IMR-90 (cell line): ENCODE results near the gene TBC1D10A. TPM values are rescaled to one million over a fixed set of nuclear protein-coding genes. Genes with fewer than 3 reads are reported as not detected.

Experiments
- ATAC-seq: fragments of 200-7000 bp; cut with Tn5 transposase; 2 replicates; pipeline ENCODE4 v1.9.1; 2020; ENCODE audit warnings: low read depth, mild to moderate bottlenecking, moderate library complexity
- BruUV-seq: library from RNA; stranded (reverse); fragments of 400-500 nt; replicated peaks from 2 replicates; lab custom pipeline; 2021; lab: Mats Ljungman, UMichigan
- CTCF ChIA-PET: fragments of 300-600 bp; formaldehyde crosslinking; extraction: SDS; loops from one replicate; lab custom pipeline; 2021; ENCODE audit warnings: antibody characterized with exemption; lab: Yijun Ruan, JAX
- POLR2A ChIA-PET: fragments of 300-600 bp; sonication (Branson Sonifier 250); formaldehyde crosslinking; loops from one replicate; lab custom pipeline; 2022; ENCODE audit warnings: antibody characterized with exemption; ENCODE audit not compliant: unreplicated experiment; lab: Charles Lee
- DNase-seq: peaks from one replicate; pipeline ENCODE4 v3.0.0; 2013
- H2AFZ ChIP-seq: replicated peaks from 2 replicates; pipeline ENCODE3; 2013; ENCODE audit warnings: low read length, mild to moderate bottlenecking; ENCODE audit not compliant: poor library complexity
- H2AK5ac ChIP-seq: 2 replicates; pipeline ENCODE4 v1.6.1; 2013; ENCODE audit warnings: low read depth, low read length, inconsistent platforms
- H2AK9ac ChIP-seq: replicated peaks from 2 replicates; pipeline ENCODE3; 2013; ENCODE audit warnings: mild to moderate bottlenecking, low read depth, low read length, moderate library complexity; ENCODE audit not compliant: poor library complexity
- H2BK120ac ChIP-seq: 2 replicates; pipeline ENCODE4 v1.6.1; 2013; ENCODE audit warnings: low read depth, low read length, inconsistent platforms
- H2BK15ac ChIP-seq: 3 replicates; pipeline ENCODE4 v1.6.1; 2013; ENCODE audit warnings: low read depth, low read length, inconsistent platforms
- H2BK20ac ChIP-seq: 2 replicates; pipeline ENCODE4 v1.6.1; 2013; ENCODE audit warnings: low read depth, mild to moderate bottlenecking, inconsistent platforms, low read length, moderate library complexity
- H2BK5ac ChIP-seq: 2 replicates; pipeline ENCODE4 v1.6.1; 2013; ENCODE audit warnings: mild to moderate bottlenecking, low read depth, low read length, inconsistent platforms; ENCODE audit not compliant: poor library complexity, severe bottlenecking
- H3K14ac ChIP-seq: replicated peaks from 2 replicates; pipeline ENCODE4 v1.6.1; 2013; ENCODE audit warnings: low read depth, low read length, inconsistent platforms
- H3K18ac ChIP-seq: 2 replicates; pipeline ENCODE4 v1.6.1; 2013; ENCODE audit warnings: low read depth, low read length, control low read depth
- H3K23ac ChIP-seq: 2 replicates; pipeline ENCODE4 v1.6.1; 2013; ENCODE audit warnings: low read depth, low read length, inconsistent platforms
- H3K27ac ChIP-seq: 2 replicates; pipeline ENCODE4 v1.5.1; 2013; ENCODE audit warnings: mild to moderate bottlenecking, control low read depth, low read length; ENCODE audit not compliant: insufficient read depth
- H3K27me3 ChIP-seq: 2 replicates; pipeline ENCODE4 v1.6.1; 2013; ENCODE audit warnings: low read length; ENCODE audit not compliant: control insufficient read depth, insufficient read depth
- H3K36me3 ChIP-seq: 2 replicates; pipeline ENCODE4 v1.6.1; 2013; ENCODE audit warnings: low read length, mixed read lengths; ENCODE audit not compliant: control insufficient read depth, insufficient read depth
- H3K4ac ChIP-seq: 2 replicates; pipeline ENCODE4 v1.6.1; 2013; ENCODE audit warnings: low read depth, low read length, inconsistent platforms
- H3K4me1 ChIP-seq: 2 replicates; pipeline ENCODE4 v1.6.1; 2013; ENCODE audit warnings: low read length, mixed read lengths; ENCODE audit not compliant: control insufficient read depth, insufficient read depth
- H3K4me2 ChIP-seq: 2 replicates; pipeline ENCODE4 v1.6.1; 2013; ENCODE audit warnings: low read depth, mild to moderate bottlenecking, control low read depth, low read length, moderate library complexity
- H3K4me3 ChIP-seq: 2 replicates; pipeline ENCODE4 v1.5.1; 2013; ENCODE audit warnings: low read depth, mild to moderate bottlenecking, control low read depth, low read length, moderate library complexity; ENCODE audit not compliant: insufficient read depth
- H3K56ac ChIP-seq: 2 replicates; pipeline ENCODE4 v1.6.1; 2013; ENCODE audit warnings: low read length, inconsistent platforms; ENCODE audit not compliant: insufficient read depth; ENCODE audit errors: extremely low read depth
- H3K79me1 ChIP-seq, 2 experiments: 2 replicates each; pipeline ENCODE4 v1.6.1; 2013; ENCODE audit warnings: low read length in 2 of 2, inconsistent platforms in 1 of 2, low read depth in 1 of 2
- H3K9ac ChIP-seq: 2 replicates; pipeline ENCODE4 v1.6.1; 2013; ENCODE audit warnings: low read depth, low read length, control low read depth
- H3K9me1 ChIP-seq: 2 replicates; pipeline ENCODE4 v1.6.1; 2013; ENCODE audit warnings: low read length, inconsistent platforms; ENCODE audit not compliant: insufficient read depth
- H3K9me3 ChIP-seq: 2 replicates; pipeline ENCODE4 v1.6.1; 2013; ENCODE audit warnings: low read length; ENCODE audit not compliant: control insufficient read depth, insufficient read depth
- H4K20me1 ChIP-seq: 2 replicates; pipeline ENCODE4 v1.6.1; 2013; ENCODE audit warnings: low read length, inconsistent platforms; ENCODE audit not compliant: insufficient read depth
- H4K5ac ChIP-seq: 2 replicates; pipeline ENCODE4 v1.6.1; 2013; ENCODE audit warnings: mild to moderate bottlenecking, low read depth, low read length, control low read depth
- H4K8ac ChIP-seq, 2 experiments: 2 replicates each; pipeline ENCODE4 v1.6.1; 2013; ENCODE audit warnings: low read depth in 2 of 2, low read length in 2 of 2, control low read depth in 1 of 2, inconsistent platforms in 1 of 2
- H4K91ac ChIP-seq: 2 replicates; pipeline ENCODE4 v1.6.1; 2013; ENCODE audit warnings: low read depth, low read length, inconsistent platforms; ENCODE audit not compliant: insufficient read depth
- BHLHE40 ChIP-seq: fragments of 150-350 bp; IDR thresholded peaks from 2 replicates; pipeline ENCODE4 v1.6.1; 2016; ENCODE audit warnings: mild to moderate bottlenecking, low read depth, low read length
- CEBPB ChIP-seq: IDR thresholded peaks from 2 replicates; pipeline ENCODE4 v1.6.1; 2012; ENCODE audit warnings: low read depth, low read length, improper control_type of control experiment
- CHD1 ChIP-seq: IDR thresholded peaks from 2 replicates; pipeline ENCODE4 v1.6.1; 2012; ENCODE audit warnings: low read depth, low read length, improper control_type of control experiment
- CTCF ChIP-seq: conservative IDR thresholded peaks from 2 replicates; pipeline ENCODE4 v1.5.1; 2012; ENCODE audit warnings: mild to moderate bottlenecking, low read depth, low read length, improper control_type of control experiment
- ELK1 ChIP-seq: fragments of 150-350 bp; IDR thresholded peaks from 2 replicates; pipeline ENCODE4 v1.6.1; 2016; ENCODE audit warnings: low read depth, mild to moderate bottlenecking, low read length, moderate library complexity, borderline replicate concordance
- FOS ChIP-seq: fragments of 150-350 bp; IDR thresholded peaks from 2 replicates; pipeline ENCODE4 v1.6.1; 2016; ENCODE audit warnings: low read depth, low read length
- MAZ ChIP-seq: IDR thresholded peaks from 2 replicates; pipeline ENCODE4 v1.6.1; 2012; ENCODE audit warnings: low read depth, mild to moderate bottlenecking, low read length, improper control_type of control experiment, moderate library complexity, borderline replicate concordance
- NFE2L2 ChIP-seq: fragments of 150-350 bp; IDR thresholded peaks from 2 replicates; pipeline ENCODE4 v1.6.1; 2016; ENCODE audit warnings: low read depth, mild to moderate bottlenecking, low read length
- POLR2A ChIP-seq: IDR thresholded peaks from 2 replicates; pipeline ENCODE4 v1.6.1; 2012; ENCODE audit warnings: mild to moderate bottlenecking, low read depth, low read length
- RAD21 ChIP-seq: IDR thresholded peaks from 2 replicates; pipeline ENCODE4 v1.6.1; 2012; ENCODE audit warnings: low read length, improper control_type of control experiment
- RCOR1 ChIP-seq: IDR thresholded peaks from 2 replicates; pipeline ENCODE4 v1.6.1; 2012; ENCODE audit warnings: mild to moderate bottlenecking, low read length, improper control_type of control experiment; ENCODE audit not compliant: insufficient replicate concordance
- RFX5 ChIP-seq: IDR thresholded peaks from 2 replicates; pipeline ENCODE4 v1.8.0; 2012; ENCODE audit warnings: low read depth, mild to moderate bottlenecking, low read length, moderate library complexity
- SMC3 ChIP-seq: fragments of 150-350 bp; IDR thresholded peaks from 2 replicates; pipeline ENCODE4 v1.6.1; 2016; ENCODE audit warnings: low read depth, mild to moderate bottlenecking, antibody characterized with exemption, low read length, moderate library complexity
- USF2 ChIP-seq: fragments of 150-350 bp; IDR thresholded peaks from 2 replicates; pipeline ENCODE4 v1.6.1; 2017; ENCODE audit warnings: mild to moderate bottlenecking, antibody characterized with exemption, low read length, low read depth
- WGBS, 2 experiments: methylation state at CpG; one replicate each; pipeline versions ENCODE4 v1.1.5 to v1.1.7; 2013; ENCODE audit warnings: missing lambda C conversion rate in 2 of 2; ENCODE audit not compliant: insufficient read length in 1 of 2; ENCODE audit errors: extremely low coverage in 2 of 2; 5-methylcytosine and 5-hydroxymethylcytosine counted together
- dilution Hi-C: fragments of 300-500 bp; cut with HindIII; formaldehyde crosslinking; loops from one replicate; pipeline ENCODE4 v1.14.3; 2018; ENCODE audit warnings: low sequenced_read_pairs; ENCODE audit not compliant: unreplicated experiment
- in situ Hi-C: fragments of 300-500 bp; cut with MboI; formaldehyde crosslinking; loops from 3 replicates; pipeline ENCODE4 v1.14.3; 2019; ENCODE audit warnings: low sequenced_read_pairs, inconsistent platforms, mixed read lengths
- intact Hi-C: fragments of 100-400 bp; cut with micrococcal nuclease; formaldehyde crosslinking; loops from 2 replicates; pipeline ENCODE4 v1.10.0; 2022
- polyA plus RNA-seq, 3 experiments: library from polyadenylated mRNA; depleted of rRNA; stranded (reverse); fragments of >200 nt; gene quantifications; 2 replicates each; pipeline ENCODE4 v1.2.3, GENCODE V29; 2012; ENCODE audit warnings: low replicate concordance in 1 of 3
- total RNA-seq: library from RNA; depleted of rRNA; stranded (reverse); fragments of >200 nt; gene quantifications from 2 replicates; pipeline ENCODE4 v1.2.3, GENCODE V29; 2012

The TBC1D10A gene
- total and polyA plus RNA-seq, 2 of the 4 experiments (the other 2 are of a cell fraction) = 16.3 to 33.1 TPM

GRCh38 chr22:30373331-30374325, 46.9 kb upstream of the TBC1D10A start:
- Histone ChIP-seq H2AK5ac (no peak overlapping the region), H3K79me1 (no peaks in the 10 kb centered on the region), H2BK120ac (no peak overlapping the region), H2BK5ac (no peak overlapping the region), H3K36me3 (peaks cover 17% of the 10 kb centered on the region), H3K18ac (no peak overlapping the region), H2BK20ac (no peak overlapping the region), H3K14ac (no peak overlapping the region), H4K5ac (no peak overlapping the region), H3K27ac (no peak overlapping the region), H4K20me1 (peaks cover 4% of the 10 kb centered on the region), H4K91ac (no peak overlapping the region), H2BK15ac (no peak overlapping the region), H2AK9ac (no peak overlapping the region), H3K9me3 (no peaks in the 10 kb centered on the region), H4K8ac (no peak overlapping the region), H3K9ac (no peak overlapping the region), H3K4me3 (no peak overlapping the region), H3K23ac (no peak overlapping the region), H3K9me1 (no peaks in the 10 kb centered on the region), H3K4me2 (no peak overlapping the region), H3K27me3 (no peaks in the 10 kb centered on the region), H3K4me1 (peaks cover 2% of the 10 kb centered on the region; the same call in 1 of the 2 replicates), H3K4ac (no peak overlapping the region), H2AFZ (no peak overlapping the region), H3K56ac (no peak overlapping the region)
- ChIA-PET POLR2A (no interaction called here), CTCF (no interaction called here)
- ATAC-seq (no peak), DNase-seq (no peak)
- dilution Hi-C loops = no loop called here
- in situ Hi-C loops = no loop called here
- 86% methylated on average over 18 of the region's 33 CpGs; no CpG with 5 or more reads in 1 of the 2 experiments for WGBS, 2 experiments
- BruUV-seq = no TSS peak
- intact Hi-C loops = no loop called here
- TF ChIP-seq RFX5 (no peak), ELK1 (no peak), CEBPB (no peak), CTCF (no peak), SMC3 (no peak), USF2 (no peak), NFE2L2 (no peak), MAZ (no peak), FOS (no peak), RCOR1 (no peak), RAD21 (no peak), CHD1 (no peak), BHLHE40 (no peak), POLR2A (no peak)
